ENCODE measurements around the gene ODAD2. TPM values are rescaled to one million over a fixed set of nuclear protein-coding genes. Genes with fewer than 3 reads are reported as not detected.
A peak's percentile ranks its signal among the peaks of the same experiment; 100 is the strongest.

The ODAD2 gene
- total and polyA plus RNA-seq, 2 of the 8 experiments (the other 6 are each of a cell fraction or from before 2014, with no cell fraction given): 0.95 to 4.3 TPM

GRCh38 chr10:27899058-27899457 is 99.8 kb downstream of the ODAD2 start:
- DNase-seq (ENCODE audit: low read depth in 1 of 2, low spot score in 2 of 2) (no peak), FAIRE-seq (no peak)
- Histone ChIP-seq H3K36me3 (ENCODE audit: control insufficient read depth in 2 of 4, insufficient read depth in 4 of 4, low read length in 3 of 4) (no peaks in the 10 kb centered on the region; a peak in 1 of 8 replicates), H4K20me1 (replicated peaks in 1 of 2; ENCODE audit: control insufficient read depth in 1 of 2, insufficient read depth in 2 of 2, low read length in 2 of 2) (no peaks in the 10 kb centered on the region), H3K79me2 (ENCODE audit: control insufficient read depth in 1 of 2, insufficient read depth in 2 of 2, low read length in 2 of 2) (no peaks in the 10 kb centered on the region), H4K8ac (ENCODE audit: extremely low read depth, insufficient read depth, low read length) (no peak overlapping the region; the same call in 1 of the 2 replicates), H2AK5ac (ENCODE audit: low read depth, low read length) (no peak overlapping the region), H3K27me3 (replicated peaks in 1 of 4; ENCODE audit: control insufficient read depth in 3 of 4, extremely low read depth in 1 of 4, insufficient read depth in 3 of 4, low read length in 3 of 4) (no peaks in the 10 kb centered on the region), H3K23ac (ENCODE audit: insufficient read length) (no peak overlapping the region), H2BK20ac (ENCODE audit: low read length) (no peak overlapping the region), H3K9ac (replicated peaks in 1 of 4; ENCODE audit: extremely low read depth in 1 of 4, low read depth in 3 of 4, low read length in 3 of 4) (no peak overlapping the region), H2BK12ac (ENCODE audit: low read depth, low read length) (no peak overlapping the region), H3K4me1 (replicated peaks in 1 of 4; ENCODE audit: control insufficient read depth in 3 of 4, insufficient read depth in 4 of 4, low read length in 3 of 4) (no peaks in the 10 kb centered on the region), H4K5ac (ENCODE audit: insufficient read length, low read depth, low read length) (no peak overlapping the region), H2BK15ac (ENCODE audit: low read length) (no peak overlapping the region), H3K9me3 (ENCODE audit: insufficient read depth in 2 of 2, low read depth in 1 of 2, low read length in 1 of 2) (no peaks in the 10 kb centered on the region), H3K4ac (replicated peaks; ENCODE audit: insufficient read length, low read depth, low read length) (no peak overlapping the region), H2AFZ (ENCODE audit: low read length) (peak overlapping the region; percentile 94; the same call in 1 of the 2 replicates), H3K4me3 (ENCODE audit: extremely low read depth in 1 of 4, insufficient read depth in 2 of 4, low read depth in 3 of 4, low read length in 4 of 4) (no peak overlapping the region), H4K91ac (replicated peaks; ENCODE audit: insufficient read length, low read length) (no peak overlapping the region), H3K18ac (ENCODE audit: extremely low read depth, low read length) (no peak overlapping the region), H3K79me1 (ENCODE audit: low read depth, low read length) (no peaks in the 10 kb centered on the region), H3K23me2 (ENCODE audit: low read depth, low read length) (no peaks in the 10 kb centered on the region; the same call in 1 of the 2 replicates), H3K56ac (replicated peaks; ENCODE audit: insufficient read length, low read depth, low read length) (no peak overlapping the region), H3K27ac (ENCODE audit: low read depth, low read length) (no peak overlapping the region), H3K4me2 (ENCODE audit: insufficient read depth in 1 of 2, low read depth in 2 of 2, low read length in 2 of 2) (peak overlapping the region in 1 of 2 experiments; percentile 13; a peak in 1 of 4 replicates), H2BK120ac (replicated peaks; ENCODE audit: low read depth, low read length) (no peak overlapping the region), H3K14ac (ENCODE audit: insufficient read length) (no peak overlapping the region), H2BK5ac (ENCODE audit: low read depth, low read length) (no peak overlapping the region)
- ChIA-PET POLR2A (ENCODE audit: partially characterized antibody) (interaction anchor here (0.6 to 1.1 kb wide), 3 partner anchors 11 to 561 kb away, joined by 3 to 4 read pairs (median 3); no protein-coding TSS in a partner anchor), CTCF (ENCODE audit: partially characterized antibody) (interaction anchor here (0.7 to 1.0 kb wide), 3 partner anchors 12 to 279 kb away, joined by 3 to 4 read pairs (median 3); no protein-coding TSS in a partner anchor)
- 72% methylated on average over 8 of the region's 8 CpGs; no CpG with 5 or more reads in 1 of the 2 experiments for WGBS, 2 experiments (ENCODE audit: extremely low coverage in 1 of 2, insufficient coverage in 1 of 2, insufficient read length in 1 of 2, insufficient replicate concordance in 2 of 2, low coverage in 1 of 2, low lambda C conversion rate in 2 of 2, missing lambda C conversion rate in 1 of 2)
- no peak for TF ChIP-seq NRF1 (IDR thresholded peaks at IDR 0.05; ENCODE audit: low read depth, low read length)

Data from H1 (cell line).